Prostate gland (tissue), 2 donors: ENCODE measurements around the gene FBXW9. TPM values are rescaled to one million over a fixed set of nuclear protein-coding genes. Genes with fewer than 3 reads are reported as not detected.

Experiments used
- DNase-seq: peaks from one replicate; pipeline ENCODE4 v3.0.0-alpha.2; 2019; ENCODE audit warnings: low spot score
- H3K27ac ChIP-seq, 2 donors: fragments of 200-600 bp; sonication (generic); 2 replicates each; pipeline ENCODE4 v1.5.1; 2017 to 2019
- H3K27me3 ChIP-seq: fragments of 200-600 bp; sonication (generic); replicated peaks from 2 replicates; pipeline ENCODE4 v1.5.1; 2019; ENCODE audit not compliant: insufficient read depth
- H3K36me3 ChIP-seq, 2 donors: fragments of 200-600 bp; sonication (generic); 1 replicate in 1 of 2; 2 replicates in 1 of 2; pipeline versions ENCODE4 v1.5.1 to v1.8.1; 2017 to 2019
- H3K4me1 ChIP-seq: fragments of 200-600 bp; sonication (generic); replicated peaks from 2 replicates; pipeline ENCODE4 v1.5.1; 2019
- H3K4me3 ChIP-seq, 2 donors: fragments of 200-600 bp; sonication (generic); 2 replicates each; pipeline ENCODE4 v1.5.1; 2017 to 2019
- H3K9me3 ChIP-seq: fragments of 200-600 bp; sonication (generic); 2 replicates; pipeline ENCODE4 v1.5.1; 2017
- POLR2A ChIP-seq: fragments of 450-650 bp; IDR thresholded peaks from one replicate; pipeline ENCODE4 v1.6.1; 2016; ENCODE audit warnings: antibody characterized with exemption, mild to moderate bottlenecking
- POLR2AphosphoS5 ChIP-seq: sonication (generic); formaldehyde crosslinking; IDR thresholded peaks from one replicate; pipeline ENCODE4 v1.6.1; 2017; ENCODE audit warnings: antibody characterized with exemption
- WGBS: methylation state at CpG from one replicate; pipeline ENCODE4 v1.1.5; 2018; 5-methylcytosine and 5-hydroxymethylcytosine counted together
- intact Hi-C: fragments of 100-400 bp; cut with DNase I; formaldehyde crosslinking; loops from one replicate; pipeline ENCODE4 v1.14.2; 2022
- total RNA-seq, 2 donors: library from RNA; depleted of rRNA; stranded (reverse); fragments of >200 nt; gene quantifications; one replicate each; pipeline ENCODE4 v1.1.0, GENCODE V29; 2016
- TF ChIP-seq, protein P1 (sequence below), 4 experiments: fragments of 200-600 bp in 2 of 4; fragments of 450-650 bp in 2 of 4; sonication (generic) in 2 of 4; IDR thresholded peaks; 1 replicate in 3 of 4; 2 replicates in 1 of 4; pipeline ENCODE4 v1.5.1; 2016 to 2019; ENCODE audit warnings: antibody characterized with exemption in 4 of 4, mild to moderate bottlenecking in 2 of 4, moderate library complexity in 2 of 4

The FBXW9 gene
- 10 to 100 TPM in 1 of 2 donors, 1 to 10 TPM in 1; 9.1 to 16.9 TPM for total RNA-seq

DNA sequence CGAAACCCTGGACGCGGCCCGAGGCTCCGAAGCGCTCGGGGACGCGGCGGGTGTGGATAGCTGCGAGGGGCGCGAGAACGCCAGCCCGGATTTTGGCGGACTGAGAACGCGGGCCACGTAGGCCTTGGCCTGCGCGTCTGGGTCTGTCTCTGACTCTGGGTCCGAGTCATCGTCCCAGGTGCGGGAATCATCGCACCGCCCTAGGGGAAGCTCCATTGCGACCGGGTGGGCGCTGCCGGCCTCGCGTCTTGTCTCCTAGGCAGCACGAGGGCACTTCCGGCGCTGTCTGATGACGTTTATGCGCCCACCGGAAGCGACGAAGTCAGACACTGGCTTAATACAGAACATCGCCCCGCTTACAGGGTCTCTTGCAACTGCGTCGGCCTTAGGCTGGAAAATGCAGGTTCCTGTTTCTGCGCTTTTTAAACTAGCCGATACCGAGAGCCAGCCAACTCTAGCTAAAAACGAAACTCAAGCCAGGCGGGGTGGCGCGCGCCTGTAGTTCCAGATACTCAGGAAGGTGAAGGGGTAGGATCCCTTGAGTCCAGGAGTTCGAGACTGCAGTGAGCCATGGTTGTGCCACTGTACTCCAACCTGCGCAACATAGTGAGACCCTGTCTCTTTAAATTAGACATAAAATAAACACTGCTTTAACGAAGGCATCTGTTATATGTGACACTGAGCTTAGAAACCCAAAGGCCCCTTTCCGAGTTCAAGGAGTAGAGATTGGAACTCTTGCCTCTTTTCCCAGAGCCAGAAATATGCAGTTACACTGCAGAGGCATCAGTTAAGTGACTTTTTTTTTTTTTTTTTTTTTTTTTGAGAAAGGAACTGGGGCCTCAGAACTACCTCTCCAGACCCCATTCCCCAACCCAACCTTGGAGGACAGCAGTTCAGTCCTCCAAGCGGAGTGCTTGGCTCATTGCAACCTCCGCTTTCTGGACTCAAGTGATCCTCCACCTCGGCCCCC lies at the start of gene FBXW9:
Gene FBXW9, minus strand, starts transcription at position 266 of the 970 bp plus-strand sequence. Its CDS starts 50 bp downstream, at position 216.
- H3K9me3 ChIP-seq: no peaks in the 10 kb centered on the region
- TF ChIP-seq POLR2AphosphoS5: peak; percentile 99
- TF ChIP-seq, protein P1, sequence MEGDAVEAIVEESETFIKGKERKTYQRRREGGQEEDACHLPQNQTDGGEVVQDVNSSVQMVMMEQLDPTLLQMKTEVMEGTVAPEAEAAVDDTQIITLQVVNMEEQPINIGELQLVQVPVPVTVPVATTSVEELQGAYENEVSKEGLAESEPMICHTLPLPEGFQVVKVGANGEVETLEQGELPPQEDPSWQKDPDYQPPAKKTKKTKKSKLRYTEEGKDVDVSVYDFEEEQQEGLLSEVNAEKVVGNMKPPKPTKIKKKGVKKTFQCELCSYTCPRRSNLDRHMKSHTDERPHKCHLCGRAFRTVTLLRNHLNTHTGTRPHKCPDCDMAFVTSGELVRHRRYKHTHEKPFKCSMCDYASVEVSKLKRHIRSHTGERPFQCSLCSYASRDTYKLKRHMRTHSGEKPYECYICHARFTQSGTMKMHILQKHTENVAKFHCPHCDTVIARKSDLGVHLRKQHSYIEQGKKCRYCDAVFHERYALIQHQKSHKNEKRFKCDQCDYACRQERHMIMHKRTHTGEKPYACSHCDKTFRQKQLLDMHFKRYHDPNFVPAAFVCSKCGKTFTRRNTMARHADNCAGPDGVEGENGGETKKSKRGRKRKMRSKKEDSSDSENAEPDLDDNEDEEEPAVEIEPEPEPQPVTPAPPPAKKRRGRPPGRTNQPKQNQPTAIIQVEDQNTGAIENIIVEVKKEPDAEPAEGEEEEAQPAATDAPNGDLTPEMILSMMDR (IDR thresholded peaks at IDR 0.05): peak in 1 of 4 experiments; percentile 33
- peak; percentile 34 for TF ChIP-seq POLR2A
- peak; percentile 95 for DNase-seq
- H3K4me3 ChIP-seq: peak within 1 kb of the TSS; percentile 47 to 77
- peaks cover 0 to 13% of the 10 kb centered on the region in 2 donors for H3K36me3 ChIP-seq
- no peaks in the 10 kb centered on the region for H3K27me3 ChIP-seq
- 8% methylated on average over 50 of the region's 59 CpGs for WGBS
- intact Hi-C loops: no loop called here
- H3K27ac ChIP-seq: peak within 1 kb of the TSS; percentile 77
- peaks cover 9% of the 10 kb centered on the region for H3K4me1 ChIP-seq

DNA sequence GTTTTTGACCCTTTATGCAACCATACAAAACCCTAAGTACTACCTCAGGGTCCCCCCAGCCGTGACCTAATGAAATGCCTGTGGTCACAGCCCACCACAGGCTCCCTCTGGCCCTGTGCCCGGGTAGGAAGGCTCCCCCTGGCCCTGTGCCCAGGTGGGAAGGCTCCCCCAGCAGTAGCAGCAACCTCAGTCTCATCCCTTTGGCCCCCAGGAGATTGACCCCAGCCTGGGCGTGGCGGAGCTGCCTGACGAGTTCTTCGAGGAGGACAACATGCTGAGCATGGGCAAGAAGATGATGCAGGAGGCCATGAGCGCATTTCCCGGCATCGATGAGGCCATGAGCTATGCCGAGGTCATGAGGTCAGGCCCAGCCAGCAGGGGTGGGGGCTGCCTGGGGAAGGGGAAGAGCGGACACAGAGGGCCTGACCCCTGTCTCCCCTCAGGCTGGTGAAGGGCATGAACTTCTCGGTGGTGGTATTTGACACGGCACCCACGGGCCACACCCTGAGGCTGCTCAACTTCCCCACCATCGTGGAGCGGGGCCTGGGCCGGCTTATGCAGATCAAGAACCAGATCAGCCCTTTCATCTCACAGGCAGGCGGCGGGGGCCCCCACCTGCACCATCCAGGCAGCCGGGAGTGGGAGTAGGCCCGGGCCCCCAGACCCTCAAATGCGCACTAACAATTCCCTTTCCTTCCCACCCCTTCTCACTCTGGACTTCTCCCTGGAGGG lies 48.9 kb upstream of the FBXW9 start:
- 78% methylated on average over 17 of the region's 22 CpGs for WGBS
- H3K4me3 ChIP-seq: no peak overlapping the region
- TF ChIP-seq POLR2A: no peak
- TF ChIP-seq, protein P1 (IDR thresholded peaks at IDR 0.05): no peak
- TF ChIP-seq POLR2AphosphoS5: no peak
- H3K27me3 ChIP-seq: no peaks in the 10 kb centered on the region
- intact Hi-C loops: no loop called here
- DNase-seq: no peak
- H3K27ac ChIP-seq: no peak overlapping the region
- no peaks in the 10 kb centered on the region for H3K9me3 ChIP-seq
- H3K4me1 ChIP-seq: peaks cover 3% of the 10 kb centered on the region
- H3K36me3 ChIP-seq: peaks cover 0 to 13% of the 10 kb centered on the region in 2 donors

DNA sequence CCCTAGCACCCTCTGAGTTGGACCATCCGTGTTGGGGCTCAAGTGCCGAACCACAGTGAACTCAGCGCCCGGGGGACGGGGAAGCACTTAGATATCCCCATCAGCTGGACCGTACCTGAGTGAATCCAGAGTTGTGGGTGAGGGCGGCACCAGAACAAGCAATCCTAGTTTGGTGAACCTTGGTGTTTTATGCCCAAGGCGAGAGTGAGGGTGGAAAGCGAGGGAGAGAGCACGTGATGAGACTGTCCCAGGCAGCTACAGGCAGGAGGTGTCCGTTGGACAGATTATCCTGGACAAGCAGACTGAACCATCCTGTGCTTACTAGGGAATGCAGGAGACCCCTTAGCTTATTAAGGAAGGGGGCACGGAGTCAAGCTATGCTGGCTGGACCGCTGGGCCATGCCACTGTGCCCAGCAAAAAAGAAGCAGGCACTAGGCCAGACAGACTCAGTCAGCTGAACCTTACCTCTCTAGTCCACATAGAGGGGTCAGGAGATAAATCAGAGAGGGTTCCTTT lies 41.5 kb upstream of the FBXW9 start:
- no peaks in the 10 kb centered on the region for H3K36me3 ChIP-seq
- intact Hi-C loops: no loop called here
- no peaks in the 10 kb centered on the region for H3K9me3 ChIP-seq
- peaks cover 16% of the 10 kb centered on the region for H3K4me1 ChIP-seq
- H3K4me3 ChIP-seq: peak overlapping the region; percentile 63 to 76
- TF ChIP-seq, protein P1 (IDR thresholded peaks at IDR 0.05): no peak
- no peak for TF ChIP-seq POLR2A
- no peak for TF ChIP-seq POLR2AphosphoS5
- DNase-seq: no peak
- H3K27ac ChIP-seq: peak overlapping the region; percentile 82 to 87
- WGBS: 8% methylated on average over 13 of the region's 13 CpGs
- H3K27me3 ChIP-seq: no peaks in the 10 kb centered on the region

DNA sequence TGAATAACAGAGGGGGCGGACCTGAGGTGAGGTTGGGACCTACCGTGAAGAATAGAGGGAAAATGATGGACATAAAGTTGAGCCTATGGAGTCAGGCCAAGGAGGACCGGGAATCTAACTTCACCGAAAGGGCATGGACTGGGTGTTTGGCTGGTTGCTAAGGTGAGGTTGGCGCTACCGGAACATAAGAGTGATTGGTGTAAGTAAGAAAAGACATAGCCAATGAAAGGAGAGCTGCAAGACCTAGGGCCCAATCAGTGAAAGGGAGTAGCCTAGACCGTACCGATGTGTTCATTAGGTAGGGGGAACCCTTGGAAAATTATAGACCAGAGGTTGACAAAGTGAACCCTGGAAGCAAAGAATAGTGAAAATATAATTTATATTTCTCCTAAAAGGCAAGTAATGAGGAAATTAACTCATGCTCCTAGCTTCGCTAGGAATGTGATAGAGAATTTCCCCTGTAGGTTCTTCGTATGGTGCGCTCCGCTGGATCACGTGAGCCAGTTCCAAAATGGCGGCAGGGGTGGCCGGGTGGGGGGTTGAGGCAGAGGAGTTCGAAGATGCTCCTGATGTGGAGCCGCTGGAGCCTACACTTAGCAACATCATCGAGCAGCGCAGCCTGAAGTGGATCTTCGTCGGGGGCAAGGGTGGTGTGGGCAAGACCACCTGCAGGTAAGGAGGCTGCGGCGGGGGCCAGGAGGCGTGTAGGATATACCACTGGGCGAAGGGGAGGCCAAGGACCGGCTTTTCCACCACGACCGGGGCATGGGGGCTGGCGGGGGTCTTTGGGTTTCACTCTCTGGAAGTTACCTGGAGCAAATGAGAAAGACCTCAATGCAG lies 40.8 kb upstream of the FBXW9 start, which contains the start of gene GET3:
Gene GET3, plus strand, starts transcription at position 503 of the 840 bp plus-strand sequence. Its CDS starts 9 bp downstream, at position 512.
- peak; percentile 98 for DNase-seq
- Histone ChIP-seq H3K27ac (peak within 1 kb of the TSS; percentile 82 to 87), H3K4me1 (peaks cover 22% of the 10 kb centered on the region), H3K27me3 (no peaks in the 10 kb centered on the region), H3K9me3 (no peaks in the 10 kb centered on the region), H3K4me3 (peak within 1 kb of the TSS; percentile 63 to 76), H3K36me3 (no peaks in the 10 kb centered on the region)
- under 1% methylated on average over 26 of the region's 29 CpGs for WGBS
- intact Hi-C loops: no loop called here
- TF ChIP-seq, protein P1 (IDR thresholded peaks at IDR 0.05): peak in 1 of 4 experiments; percentile 48
- TF ChIP-seq POLR2A: no peak
- TF ChIP-seq POLR2AphosphoS5: peak; percentile 94
